ENCODE data around the gene LMAN1L. TPM values are rescaled to one million over a fixed set of nuclear protein-coding genes. Genes with fewer than 3 reads are reported as not detected.

LMAN1L gene
- total RNA-seq, 4 donors from 2014 or later: 3.5 TPM; not detected in 3

- 75 to 85% methylated on average over 7 to 9 of the region's 9 CpGs for WGBS, 2 donors
- intact Hi-C loops (cut with DNase I): no loop called here
- no peaks in the 10 kb centered on the region for H3K36me3 ChIP-seq
- no peak for TF ChIP-seq CTCF (IDR thresholded peaks at IDR 0.05)
- TF ChIP-seq POLR2A (IDR thresholded peaks at IDR 0.05): no peak
- DNase-seq: no peak
- H3K27me3 ChIP-seq: no peaks in the 10 kb centered on the region
- H3K9me3 ChIP-seq: no peaks in the 10 kb centered on the region
- no peak overlapping the region for H3K4me3 ChIP-seq (replicated peaks in 1 of 3)
- peaks cover 66 to 97% of the 10 kb centered on the region in 2 donors for H3K4me1 ChIP-seq
- H3K27ac ChIP-seq: peak overlapping the region in 2 of 3 donors; percentile 58 to 72
These were observed 23.9 kb upstream of the LMAN1L start for GRCh38 chr15:74788683-74789151.

- no peaks in the 10 kb centered on the region for H3K27me3 ChIP-seq
- intact Hi-C loops (cut with DNase I): no loop called here
- peak; percentile 38 to 43 for DNase-seq
- no peaks in the 10 kb centered on the region for H3K36me3 ChIP-seq
- H3K4me1 ChIP-seq: peaks cover 63 to 92% of the 10 kb centered on the region in 2 donors
- peak overlapping the region in 2 of 3 donors; percentile 58 to 72 for H3K27ac ChIP-seq
- no peaks in the 10 kb centered on the region for H3K9me3 ChIP-seq
- TF ChIP-seq CTCF (IDR thresholded peaks at IDR 0.05): no peak
- TF ChIP-seq POLR2A (IDR thresholded peaks at IDR 0.05): no peak
- no peak overlapping the region for H3K4me3 ChIP-seq (replicated peaks in 1 of 3)
- 71 to 81% methylated on average over 13 to 14 of the region's 14 CpGs for WGBS, 2 donors
These were observed 23.4 kb upstream of the LMAN1L start for GRCh38 chr15:74789171-74789631.

GRCh38 chr15:74789741-74790079 is 22.9 kb upstream of the LMAN1L start:
- H3K36me3 ChIP-seq: no peaks in the 10 kb centered on the region
- H3K4me1 ChIP-seq: peaks cover 63 to 87% of the 10 kb centered on the region in 2 donors
- TF ChIP-seq POLR2A (IDR thresholded peaks at IDR 0.05) (no peak), CTCF (IDR thresholded peaks at IDR 0.05) (no peak)
- H3K4me3 ChIP-seq (replicated peaks in 1 of 3): no peak overlapping the region
- no peak for DNase-seq
- no peaks in the 10 kb centered on the region for H3K9me3 ChIP-seq
- intact Hi-C loops (cut with DNase I): no loop called here
- WGBS, 2 donors: 54 to 58% methylated on average over 2 to 3 of the region's 3 CpGs
- peak overlapping the region; percentile 38 to 72 (median 58) for H3K27ac ChIP-seq
- no peaks in the 10 kb centered on the region for H3K27me3 ChIP-seq

GRCh38 chr15:74790080-74790916 is 22.3 kb upstream of the LMAN1L start:
- peak; percentile 52 to 59 for DNase-seq
- Histone ChIP-seq H3K4me3 (replicated peaks in 1 of 3) (no peak overlapping the region), H3K27ac (peak overlapping the region; percentile 42 to 72 (median 58)), H3K27me3 (no peaks in the 10 kb centered on the region), H3K4me1 (peaks cover 58 to 81% of the 10 kb centered on the region in 2 donors), H3K36me3 (no peaks in the 10 kb centered on the region), H3K9me3 (no peaks in the 10 kb centered on the region)
- intact Hi-C loops (cut with DNase I): no loop called here
- TF ChIP-seq POLR2A (IDR thresholded peaks at IDR 0.05) (no peak), CTCF (IDR thresholded peaks at IDR 0.05) (no peak)
- 53 to 56% methylated on average over 11 to 15 of the region's 15 CpGs for WGBS, 2 donors

GRCh38 chr15:74791007-74791406 is 21.6 kb upstream of the LMAN1L start:
- Histone ChIP-seq H3K4me3 (replicated peaks in 1 of 3) (no peak overlapping the region), H3K9me3 (no peaks in the 10 kb centered on the region), H3K36me3 (no peaks in the 10 kb centered on the region), H3K27ac (peak overlapping the region; percentile 47 to 58 (median 57)), H3K4me1 (peaks cover 50 to 74% of the 10 kb centered on the region in 2 donors), H3K27me3 (no peaks in the 10 kb centered on the region)
- intact Hi-C loops (cut with DNase I): no loop called here
- no peak for TF ChIP-seq POLR2A (IDR thresholded peaks at IDR 0.05)
- no peak for TF ChIP-seq CTCF (IDR thresholded peaks at IDR 0.05)
- 64 to 76% methylated on average over 1 of the region's 1 CpG for WGBS, 2 donors
- DNase-seq: no peak

Measured in thyroid gland (tissue), 4 donors.